HG02943 (cell line): ENCODE data around the gene LRIG3.
"Not testable (repeated sequence)": the region's sequence is repeated elsewhere in the genome, so short reads cannot be mapped to it uniquely, and the experiment has no call there.

Experiments used
- ATAC-seq: cut with Tn5 transposase; IDR thresholded peaks from one replicate; pipeline ENCODE4 v1.9.1; 2021; ENCODE audit warnings: mild to moderate bottlenecking, low read depth, moderate library complexity; ENCODE audit not compliant: unreplicated experiment

The LRIG3 gene

GRCh38 chr12:58860056-58860787, 60.1 kb downstream of the LRIG3 start:
- no peak for ATAC-seq

DNA sequence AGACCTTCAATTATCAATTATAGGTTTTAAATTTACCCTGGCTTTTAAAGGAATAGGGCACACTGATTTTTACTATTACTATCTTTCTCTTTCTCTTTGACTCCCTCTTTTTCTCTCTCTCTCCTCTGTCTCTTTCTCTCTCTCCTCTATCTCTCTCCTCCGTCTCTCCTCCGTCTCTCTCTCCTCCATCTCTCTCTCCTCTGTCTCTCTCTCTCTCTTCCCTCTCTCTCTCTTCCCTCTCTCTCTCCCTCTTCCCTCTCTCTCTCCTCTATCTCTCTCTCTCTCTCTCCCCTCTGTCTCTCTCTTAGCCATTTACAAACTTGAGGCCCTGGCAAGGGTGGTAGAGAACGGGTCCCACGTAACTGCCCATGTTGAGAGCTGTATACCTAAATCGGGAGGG, 62.3 kb downstream of the LRIG3 start:
- no peak for ATAC-seq

DNA sequence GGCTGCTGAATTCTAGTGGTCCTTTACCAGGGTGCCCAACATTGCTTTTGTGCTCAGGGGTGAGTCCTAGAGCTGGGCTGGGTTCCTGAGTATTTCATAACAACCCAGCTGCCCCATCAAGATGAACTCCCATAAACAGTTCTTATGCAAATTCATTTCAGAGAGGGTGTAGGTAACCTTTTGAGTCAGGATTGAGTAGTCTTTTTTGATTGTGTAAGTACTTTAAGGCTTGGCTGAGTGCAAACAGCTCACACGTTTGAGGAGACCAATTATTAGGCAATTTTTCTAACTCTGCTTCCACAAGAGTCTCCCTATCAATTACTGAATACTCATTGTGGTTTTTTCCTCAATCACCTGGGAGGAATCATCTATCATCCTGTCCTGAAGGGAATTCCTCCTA, 63.1 kb downstream of the LRIG3 start:
- ATAC-seq: not testable (repeated sequence)

GRCh38 chr12:58855630-58856029, 64.7 kb downstream of the LRIG3 start:
- not testable (repeated sequence) for ATAC-seq

- no peak for ATAC-seq
Observed at GRCh38 chr12:58850826-58851225, 69.5 kb downstream of the LRIG3 start.

DNA sequence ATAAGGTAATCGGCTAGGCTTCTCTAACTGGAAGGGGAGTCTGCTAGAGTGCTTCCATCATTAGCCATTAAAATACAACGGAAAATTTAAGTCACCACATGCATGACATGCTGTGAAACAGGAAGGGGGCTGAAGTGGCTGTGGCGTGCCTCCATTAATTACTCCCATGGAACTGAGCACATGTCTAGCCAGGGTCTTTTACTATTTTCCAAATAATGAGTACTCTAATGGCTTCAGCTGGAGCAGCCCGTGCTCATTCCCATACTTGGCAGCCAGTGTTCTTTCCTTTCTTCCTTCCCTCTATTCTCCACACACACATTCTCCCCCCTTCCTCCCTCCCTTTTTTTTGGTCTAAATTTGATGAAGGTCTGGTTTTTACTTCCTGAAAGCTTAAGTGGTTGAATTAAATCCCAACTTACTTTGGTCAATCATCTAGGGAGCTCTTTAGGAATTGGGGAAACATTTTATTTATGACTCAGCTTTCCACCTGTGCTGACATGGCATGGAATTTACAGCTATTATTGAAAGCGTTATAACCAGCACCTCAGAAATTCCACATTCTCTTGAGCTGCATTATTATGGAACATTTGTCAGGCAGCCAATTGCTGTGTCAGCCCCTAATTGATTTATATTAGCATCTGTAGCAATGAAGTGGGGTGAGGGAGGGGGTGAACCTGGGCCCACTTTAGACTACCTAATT, 72.3 kb downstream of the LRIG3 start:
- ATAC-seq: no peak

DNA sequence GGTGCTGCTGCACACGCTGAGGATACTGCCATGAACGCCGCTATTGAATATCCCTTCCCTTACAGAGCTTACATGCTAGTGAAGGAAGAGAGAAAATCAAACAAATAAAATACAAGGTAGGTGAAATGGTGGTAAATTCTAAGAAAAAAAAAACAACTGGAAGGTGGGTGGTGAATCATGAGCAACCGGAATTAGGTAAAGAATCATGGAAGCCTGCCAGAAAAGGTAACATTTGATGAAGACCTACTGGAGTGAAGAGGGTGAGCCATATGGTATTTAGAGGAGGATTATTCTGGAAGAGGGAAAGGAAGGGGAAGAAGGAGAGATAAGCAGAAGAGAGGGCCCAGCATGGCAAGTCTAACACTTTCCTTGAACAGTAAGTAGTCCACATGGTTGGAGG, 76.1 kb downstream of the LRIG3 start:
- ATAC-seq: no peak

DNA sequence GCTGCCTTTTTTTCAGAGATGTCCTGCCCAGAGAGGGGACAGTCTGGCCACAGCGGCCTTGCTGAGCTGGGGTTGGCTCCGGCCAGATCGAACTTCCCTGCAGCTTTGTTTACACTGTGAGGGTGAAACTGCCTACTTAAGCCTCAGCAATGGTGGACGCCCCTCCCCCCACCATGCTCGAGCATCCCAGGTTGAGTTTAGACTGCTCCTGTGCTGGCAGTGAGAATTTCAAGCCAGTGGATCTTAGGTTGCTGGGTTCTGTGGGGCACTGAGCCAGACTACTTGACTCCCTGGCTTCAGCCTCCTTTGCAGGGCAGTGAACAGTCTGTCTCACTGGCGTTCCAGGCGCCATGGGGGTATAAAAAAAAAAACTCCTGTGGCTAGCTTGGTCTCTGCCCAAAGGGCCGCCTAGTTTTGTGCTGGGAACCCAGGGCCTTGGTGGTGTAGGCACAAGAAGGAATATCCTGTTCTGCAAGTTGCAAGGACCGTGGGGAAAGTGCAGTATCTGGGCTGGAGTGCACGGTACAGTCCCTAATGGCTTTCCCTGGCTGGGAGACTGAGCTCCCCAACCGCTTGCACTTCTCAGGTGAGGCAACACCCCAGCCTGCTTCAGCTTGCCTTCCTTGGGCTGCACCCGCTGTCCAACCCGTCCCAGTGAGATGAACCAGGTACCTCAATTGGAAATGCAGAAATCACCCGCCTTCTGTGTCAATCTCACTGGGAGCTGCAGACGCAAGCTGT, 79.1 kb downstream of the LRIG3 start:
- no peak for ATAC-seq

DNA sequence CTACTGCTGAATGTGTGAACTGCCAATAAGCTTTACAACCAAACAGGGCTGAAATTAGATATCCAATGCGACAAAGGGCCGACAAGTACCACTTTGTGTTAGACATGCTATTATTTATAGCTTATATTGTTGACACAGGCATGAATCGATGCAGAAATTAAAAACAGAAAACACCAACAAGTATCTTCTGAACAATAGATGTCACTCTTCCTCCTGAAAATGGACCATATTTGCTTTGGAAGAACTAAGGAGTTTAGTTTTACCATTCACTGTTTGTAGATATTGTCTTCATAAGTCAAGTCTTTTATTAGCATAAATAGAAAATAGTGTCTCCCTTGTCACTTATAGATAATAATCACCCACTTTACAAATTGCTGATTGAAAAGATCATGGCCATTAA, 86.5 kb downstream of the LRIG3 start:
- ATAC-seq: no peak

DNA sequence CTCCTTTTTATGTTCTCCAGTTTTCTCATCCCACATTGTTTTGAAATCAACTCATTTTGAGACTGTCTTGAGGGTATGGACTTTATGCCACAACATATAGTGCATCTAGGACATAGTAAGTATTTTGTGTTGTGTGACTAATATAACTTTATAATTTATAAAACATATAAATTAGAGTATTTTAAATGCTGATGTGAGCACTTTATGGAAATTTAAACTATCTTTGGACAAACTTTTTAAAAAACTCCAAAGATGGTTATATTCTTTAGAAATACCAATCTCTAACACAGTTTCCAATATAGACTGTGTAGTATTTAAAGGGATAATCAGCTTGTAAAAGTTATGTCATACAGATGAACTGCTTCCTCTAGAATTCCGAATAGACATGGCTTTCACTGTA, 87.4 kb downstream of the LRIG3 start:
- ATAC-seq: no peak
